Measurements from ENCODE around the gene YES1.

The YES1 gene

DNA sequence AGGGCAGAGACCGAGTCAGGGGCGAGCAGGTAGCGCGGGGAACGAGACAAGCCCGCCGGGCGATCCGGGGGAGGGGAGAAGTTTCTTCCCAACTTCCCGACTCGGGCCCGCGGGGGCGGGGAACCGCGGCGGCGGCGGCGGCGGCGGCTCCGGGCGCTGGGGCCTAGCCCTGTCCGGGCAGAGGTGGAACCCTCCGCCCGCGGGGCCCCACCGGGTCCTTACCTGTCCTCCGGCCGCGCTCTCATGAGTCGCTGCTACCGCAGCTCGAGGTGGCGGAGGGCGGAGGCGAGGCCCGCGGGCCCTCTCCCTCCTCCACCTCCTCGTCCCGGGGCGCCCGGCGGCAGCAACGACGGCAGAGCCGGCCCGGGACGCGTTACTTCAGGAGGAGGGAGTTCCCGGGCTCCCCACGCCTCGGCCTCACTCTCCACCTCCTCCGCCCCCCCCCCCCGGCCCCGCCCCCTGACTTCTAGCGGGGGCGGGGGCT, at the start of gene YES1:
TSS of gene YES1 (minus strand) at position 351 of the 484 bp plus-strand sequence. CDS start 55,415 bp downstream, outside the sequence.
- DNase-seq (ENCODE audit: low spot score): no peak

DNA sequence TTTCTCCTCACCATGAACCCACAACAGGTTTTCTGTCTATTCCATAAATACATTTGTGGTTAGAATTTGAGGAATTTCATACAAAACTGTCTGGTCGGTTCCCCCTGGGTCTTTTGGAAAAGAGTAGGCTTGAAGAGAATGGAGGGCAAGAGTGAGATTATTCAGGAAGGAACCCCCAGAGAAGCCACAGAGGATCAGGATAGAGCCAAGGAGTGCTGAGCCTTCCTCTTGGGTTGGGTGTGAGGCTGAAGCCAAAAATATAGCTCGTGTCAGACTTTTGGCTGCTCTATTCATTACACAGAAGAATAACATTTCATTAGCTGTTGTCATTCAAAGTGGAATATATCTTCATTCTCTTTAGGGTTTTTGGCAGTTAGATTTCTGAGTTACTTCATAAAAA, 45.9 kb upstream of the YES1 start:
- no peak for DNase-seq (ENCODE audit: low spot score)

DNA sequence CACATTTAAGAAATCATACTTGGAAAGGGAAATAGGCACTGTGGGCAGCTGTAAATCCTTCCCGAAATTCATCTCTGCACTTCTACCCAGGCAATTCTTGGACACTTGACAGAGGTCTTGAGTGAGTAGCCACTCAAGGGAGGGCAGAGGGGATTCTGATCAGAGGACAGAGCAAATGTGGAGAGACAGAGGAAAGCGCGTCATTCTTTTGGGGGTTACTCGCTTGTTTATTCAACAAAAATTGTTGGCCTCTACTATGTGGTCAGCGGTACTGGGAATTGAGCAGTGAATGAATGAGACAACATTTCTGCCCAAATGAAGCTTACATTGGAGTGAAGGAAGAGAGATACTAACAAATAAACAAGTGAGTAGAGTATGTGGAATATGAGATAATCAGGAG, 41.4 kb upstream of the YES1 start:
- DNase-seq (ENCODE audit: low spot score): no peak

DNA sequence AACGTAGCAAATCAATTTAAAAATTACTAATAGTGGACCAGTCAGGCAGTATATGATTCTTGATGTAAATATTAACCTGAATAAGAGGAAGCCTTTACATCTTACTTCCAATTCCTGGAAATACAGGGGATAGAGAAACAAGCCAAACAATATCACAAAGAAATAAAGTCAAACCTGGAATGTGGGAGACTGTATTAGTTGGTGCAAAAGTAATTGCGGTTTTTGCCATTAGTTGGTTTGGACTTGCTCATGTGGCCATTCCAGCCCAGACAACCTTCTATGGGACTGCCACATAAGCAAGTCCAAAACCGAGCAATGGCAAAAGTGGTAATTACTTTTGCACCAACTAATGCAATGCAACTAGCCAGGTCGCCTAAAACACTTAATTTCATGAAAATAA, 38.9 kb upstream of the YES1 start:
- no peak for DNase-seq (ENCODE audit: low spot score)

DNA sequence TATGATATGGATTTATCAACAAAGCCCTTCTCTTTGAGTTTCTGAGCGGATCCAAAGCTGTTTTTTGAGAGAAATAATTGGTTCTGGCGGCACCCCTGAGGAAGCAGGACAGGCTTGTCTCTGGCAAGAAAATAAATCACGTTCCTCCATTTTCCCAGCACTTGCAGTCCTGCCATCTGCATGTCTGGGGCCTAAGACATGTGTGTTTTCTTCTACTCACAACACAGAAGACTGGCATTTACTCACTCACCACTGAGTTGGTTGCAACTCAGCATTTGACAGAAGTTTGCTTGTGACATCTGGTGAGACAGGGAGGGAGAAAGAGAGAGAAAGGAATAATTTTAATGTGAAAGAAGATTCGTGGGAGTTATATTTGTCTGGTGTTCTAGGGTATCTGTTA, 37.0 kb upstream of the YES1 start:
- no peak for DNase-seq (ENCODE audit: low spot score)

DNA sequence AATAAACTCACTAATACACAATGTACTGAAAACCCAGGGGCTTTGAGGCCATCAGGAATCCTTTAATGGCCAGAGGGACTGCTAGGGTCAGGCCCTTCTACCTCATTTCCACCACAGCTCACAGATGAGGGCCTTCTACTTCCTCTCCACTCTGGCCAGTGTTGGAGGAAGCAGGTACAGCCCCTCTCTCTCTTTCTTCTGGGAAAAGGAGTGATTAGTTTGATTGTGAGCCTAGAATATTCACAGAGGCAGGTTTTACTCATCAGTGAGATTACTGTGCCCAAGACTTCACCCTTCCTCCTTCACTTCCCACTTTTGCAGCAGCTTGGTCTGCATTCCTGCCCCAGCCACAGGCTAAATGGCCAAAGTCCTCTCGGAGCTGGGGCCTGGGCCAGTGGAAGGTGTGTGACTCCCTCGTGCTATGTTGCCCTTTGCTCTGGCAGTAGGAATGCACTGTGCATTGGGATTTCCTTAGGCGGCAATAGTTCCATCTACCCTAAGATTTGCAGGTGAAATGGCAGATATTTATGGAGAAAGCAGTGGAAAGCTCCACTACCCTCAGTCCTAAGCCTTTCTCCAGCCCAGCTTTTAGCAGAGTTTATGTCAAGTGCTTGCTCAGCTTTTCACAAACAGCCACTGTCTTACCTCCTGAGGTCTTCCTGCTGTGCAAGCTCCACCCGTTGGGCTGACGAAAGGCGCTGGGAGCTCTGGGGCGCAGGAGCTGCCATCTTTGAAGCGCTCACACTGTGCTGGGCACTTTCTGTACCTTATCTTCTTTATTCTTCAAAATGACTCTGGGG, 36.2 kb upstream of the YES1 start:
- DNase-seq (ENCODE audit: low spot score): peak; percentile 49

DNA sequence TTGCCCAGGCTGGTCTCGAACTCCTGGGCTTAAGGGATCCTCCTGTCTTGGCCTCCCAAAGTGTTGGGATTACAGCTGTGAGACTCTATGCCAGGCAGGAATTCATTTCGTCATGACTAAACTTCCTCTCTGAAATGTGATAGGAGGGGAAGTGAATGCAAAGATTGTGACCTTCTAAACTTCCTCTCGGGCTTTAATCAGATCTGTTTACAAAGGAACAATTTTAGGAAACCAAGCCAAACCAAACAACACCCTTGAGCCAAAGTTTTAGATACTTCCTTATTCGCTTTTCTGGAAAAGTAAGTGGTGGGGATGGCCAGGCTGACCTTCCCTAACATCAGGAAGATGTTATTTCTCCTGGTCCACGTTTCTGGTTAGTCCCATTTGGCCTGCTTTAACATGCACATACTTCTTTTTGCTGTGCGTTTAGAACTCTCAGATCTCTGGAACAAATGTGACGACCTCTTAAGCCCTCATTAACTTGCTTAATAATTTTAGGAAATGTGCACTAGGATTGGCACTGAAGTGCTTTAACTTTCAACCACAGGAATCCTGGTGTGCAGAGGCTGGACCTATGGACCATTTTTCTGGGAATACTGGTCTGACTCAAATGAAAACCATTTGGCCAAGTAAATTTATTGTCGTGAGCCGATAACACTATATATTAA, 33.2 kb upstream of the YES1 start:
- DNase-seq (ENCODE audit: low spot score): peak; percentile 41

DNA sequence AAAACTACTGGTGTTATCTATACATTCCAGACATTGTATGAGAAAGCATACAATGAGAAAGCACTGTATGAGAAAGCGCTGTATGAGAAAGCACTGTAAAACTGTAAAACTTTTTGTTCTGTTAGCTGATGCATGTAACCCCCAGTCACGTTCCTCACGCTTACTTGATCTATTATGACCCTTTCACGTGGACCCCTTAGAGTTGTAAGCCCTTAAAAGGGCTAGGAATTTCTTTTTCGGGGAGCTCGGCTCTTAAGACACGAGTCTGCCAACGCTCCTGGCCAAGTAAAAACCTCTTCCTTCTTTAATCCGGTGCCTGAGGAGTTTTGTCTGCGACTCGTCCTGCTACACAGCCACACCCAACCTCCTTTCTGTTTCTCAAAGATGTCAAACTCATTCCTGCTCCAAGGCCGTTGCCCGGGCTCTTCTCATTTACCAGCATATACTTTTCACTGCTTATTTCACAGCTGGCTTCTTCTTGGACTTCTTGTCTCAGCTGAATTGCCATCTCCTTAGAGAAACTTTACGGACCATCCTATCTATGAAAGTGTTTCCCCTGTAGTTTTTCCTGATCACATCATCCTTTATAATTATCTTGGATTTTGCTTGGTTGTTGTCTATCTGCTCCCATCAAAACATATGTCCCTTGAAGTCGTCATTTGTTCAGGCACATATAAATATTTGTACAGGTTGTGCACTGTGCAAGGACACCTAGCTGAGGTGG, 29.8 kb upstream of the YES1 start:
- no peak for DNase-seq (ENCODE audit: low spot score)

DNA sequence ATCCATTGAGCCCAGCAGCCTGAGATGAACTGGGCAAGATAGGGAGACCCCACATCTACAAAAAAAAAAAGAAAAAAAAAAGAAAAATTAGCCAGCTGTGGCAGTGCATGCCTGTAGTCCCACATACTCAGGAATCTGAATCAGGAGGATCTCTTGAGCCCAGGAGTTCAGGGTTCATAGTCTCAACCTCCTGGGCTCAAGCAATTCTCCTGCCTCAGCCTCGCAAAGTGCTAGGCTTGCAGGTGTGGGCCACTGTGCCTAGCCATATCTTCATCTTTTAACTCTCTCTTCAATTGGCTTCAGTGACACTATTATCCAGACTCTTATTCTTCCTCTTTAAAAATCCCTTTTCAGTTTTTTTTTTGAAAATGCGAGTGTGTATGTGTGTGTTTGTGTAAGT, 28.5 kb upstream of the YES1 start:
- no peak for DNase-seq (ENCODE audit: low spot score)

DNA sequence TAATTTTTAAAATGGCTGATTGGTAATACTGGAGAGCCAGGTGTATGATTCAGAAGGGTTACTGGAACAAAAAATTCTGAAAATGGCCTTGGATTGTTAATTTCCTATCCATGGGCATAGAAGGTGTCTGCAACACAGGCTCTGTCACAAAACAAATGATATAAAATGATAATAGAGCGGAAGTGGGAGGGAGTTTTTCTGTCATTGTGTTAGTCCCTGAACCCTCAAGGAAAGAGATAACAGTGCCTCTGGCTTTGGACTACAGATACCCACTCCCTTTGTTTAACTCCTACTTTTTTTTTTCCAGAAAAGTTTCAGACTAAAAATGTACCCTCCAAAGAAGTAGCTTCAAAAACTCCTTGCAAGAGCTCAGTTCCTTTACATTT, 28.0 kb upstream of the YES1 start:
- no peak for DNase-seq (ENCODE audit: low spot score)

DNA sequence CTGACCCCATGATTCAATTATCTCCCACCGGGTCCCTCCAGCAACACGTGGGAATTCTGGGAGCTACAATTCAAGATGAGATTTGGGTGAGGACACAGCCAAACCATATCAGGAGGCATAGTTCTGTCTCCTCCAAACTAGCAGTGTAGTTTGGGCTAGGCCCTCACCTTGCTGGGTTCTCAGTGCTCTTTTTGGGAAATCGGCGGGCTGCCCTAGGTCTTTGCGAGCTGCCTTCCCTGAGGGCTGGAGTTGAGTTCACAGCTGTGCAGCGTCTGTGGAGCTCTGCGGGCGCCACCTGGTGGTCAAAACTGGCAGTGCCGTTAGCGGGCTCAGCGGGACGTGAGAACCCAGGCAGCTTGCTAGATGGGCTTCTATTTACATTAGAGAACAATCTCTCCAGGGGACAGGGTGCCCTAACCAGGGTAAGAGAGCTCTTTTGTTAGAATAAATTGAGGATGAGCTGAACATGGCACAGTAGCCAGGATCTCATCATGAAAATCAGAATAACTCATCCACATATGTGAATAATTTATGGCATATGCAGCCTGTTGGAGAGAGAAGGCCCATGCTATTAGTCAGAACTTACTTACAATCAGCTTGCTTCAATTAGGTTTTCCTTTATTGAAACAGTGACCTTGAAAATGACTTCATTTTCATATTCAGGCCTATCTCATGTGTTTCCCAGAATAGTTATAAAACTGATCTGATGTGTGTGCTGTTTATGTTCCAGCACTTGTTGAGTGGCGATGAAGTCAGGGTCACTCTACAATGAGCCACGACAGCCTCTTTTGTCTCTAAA, 27.4 kb upstream of the YES1 start:
- peak; percentile 75 for DNase-seq (ENCODE audit: low spot score)

DNA sequence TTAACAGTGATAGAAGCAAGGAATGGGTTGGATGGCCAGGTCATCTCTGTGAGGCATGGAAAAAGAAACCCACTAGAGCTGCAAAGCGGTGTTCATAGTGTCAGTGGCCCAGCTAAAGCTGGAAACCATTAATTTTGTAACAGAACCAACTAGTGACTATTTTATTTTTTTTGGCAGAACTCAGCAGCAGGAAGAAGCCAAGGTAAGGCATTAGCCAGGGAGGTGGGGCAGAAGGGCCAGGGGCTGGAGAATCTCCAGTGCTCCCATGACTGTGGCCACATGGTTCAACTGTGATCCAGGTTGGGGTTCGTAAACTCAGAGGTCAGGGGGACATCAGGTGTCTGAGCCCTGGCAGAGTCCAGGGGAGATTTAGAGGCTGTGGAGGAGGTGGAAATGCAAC, 25.9 kb upstream of the YES1 start:
- DNase-seq (ENCODE audit: low spot score): no peak

DNA sequence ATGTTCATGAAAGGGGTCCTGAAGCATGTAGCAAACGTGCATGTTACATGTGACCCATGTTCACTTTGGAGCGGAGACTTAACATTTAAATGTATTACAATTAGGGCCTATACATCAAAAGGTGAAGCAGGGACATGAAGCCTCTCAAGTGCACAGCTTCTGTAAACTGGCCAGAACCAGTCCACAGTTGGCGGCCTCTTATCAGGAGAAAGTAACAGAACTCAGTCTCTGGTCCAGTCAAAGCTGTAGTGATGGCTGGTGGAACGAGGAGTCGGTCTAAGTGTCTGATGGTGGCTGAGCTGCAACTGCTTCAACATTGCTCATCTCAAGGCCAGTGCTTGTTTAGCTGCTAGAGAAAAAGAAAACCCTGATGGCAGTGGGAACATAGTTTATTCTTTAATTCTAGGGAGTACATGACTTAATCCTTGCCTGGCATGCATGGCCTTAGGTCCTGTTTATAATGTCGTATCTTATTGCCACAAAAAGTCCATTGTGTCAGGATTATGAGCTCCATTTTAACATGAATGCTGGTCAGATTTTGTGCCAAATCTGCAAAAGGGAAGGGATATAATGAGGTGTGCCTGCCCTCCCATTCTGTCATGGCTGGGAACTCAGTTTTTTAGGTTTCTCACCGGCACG, 22.2 kb upstream of the YES1 start:
- no peak for DNase-seq (ENCODE audit: low spot score)

DNA sequence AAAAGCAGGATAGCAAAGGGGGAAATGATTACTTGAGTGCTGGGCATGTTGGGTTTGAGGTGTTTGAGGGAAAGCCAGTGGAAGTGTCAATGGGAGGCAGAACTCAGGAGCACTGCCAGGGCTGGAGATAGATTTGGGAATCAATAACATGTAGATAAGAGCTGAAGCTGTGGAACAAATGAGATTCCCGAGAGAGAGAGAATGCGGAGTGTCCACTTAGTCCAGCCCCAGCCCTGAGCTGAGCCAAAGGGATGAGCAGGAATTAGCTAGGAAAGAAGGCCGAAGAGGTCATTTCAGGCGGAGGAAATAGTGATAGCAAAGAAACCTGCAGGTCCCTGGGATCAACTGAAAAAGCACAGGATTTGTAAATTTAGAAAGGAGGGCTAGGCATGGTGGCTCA, 21.2 kb upstream of the YES1 start:
- DNase-seq (ENCODE audit: low spot score): no peak

DNA sequence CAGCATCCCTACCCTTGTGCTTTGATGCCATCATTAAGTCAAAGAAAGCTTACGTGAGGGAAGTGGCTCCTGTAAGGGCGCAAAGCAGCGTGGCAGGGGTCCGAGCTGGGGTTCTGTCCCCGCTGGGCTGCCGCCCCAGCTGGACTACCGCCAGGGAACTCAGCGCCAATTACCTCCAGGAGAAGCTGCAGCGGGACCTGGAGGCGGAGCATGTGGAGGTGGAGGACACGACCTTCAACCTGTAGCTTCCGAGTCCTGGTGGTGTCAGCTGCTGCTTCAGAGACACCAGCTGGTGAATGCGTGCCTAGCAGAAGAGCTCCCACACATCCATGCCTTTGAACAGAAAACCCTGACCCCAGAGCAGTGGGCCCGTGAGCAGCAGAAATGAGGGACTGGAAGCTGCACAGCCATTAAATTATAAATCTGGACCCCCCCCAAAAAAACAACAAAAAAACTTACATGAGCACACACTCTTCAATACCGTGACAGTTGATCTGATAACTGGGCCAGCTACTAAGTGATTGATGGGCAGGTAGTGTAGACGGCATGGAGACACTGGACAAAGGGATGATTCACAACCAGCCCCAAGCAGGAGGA, 20.1 kb upstream of the YES1 start:
- DNase-seq (ENCODE audit: low spot score): peak; percentile 71

DNA sequence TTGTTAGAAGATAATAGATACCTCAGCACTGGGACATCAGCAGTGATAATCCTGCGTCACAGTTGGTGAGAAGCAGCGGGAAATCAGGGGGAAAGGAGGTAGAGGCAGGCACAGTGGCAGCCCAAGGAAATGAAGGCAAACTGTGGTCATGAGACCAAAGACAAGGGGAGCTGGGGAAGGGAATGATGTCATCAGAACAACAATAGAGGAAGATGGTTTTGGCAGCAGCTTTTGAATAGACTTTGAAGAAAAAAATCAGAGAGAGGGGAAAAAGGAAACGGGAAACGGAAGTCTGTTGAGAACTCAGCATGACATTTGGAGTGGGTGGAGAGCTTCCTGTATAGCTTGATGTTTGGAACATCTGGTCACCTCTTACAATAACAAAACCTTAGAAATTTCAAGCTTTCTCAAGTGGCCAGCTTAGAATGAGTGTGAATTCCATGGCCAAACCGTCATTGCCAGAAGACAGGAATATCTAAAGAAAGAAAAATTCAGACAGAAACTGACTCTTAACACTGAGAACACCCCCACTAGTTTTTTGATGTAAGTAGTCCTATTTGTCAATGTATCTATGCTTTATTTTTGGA, 18.4 kb upstream of the YES1 start:
- no peak for DNase-seq (ENCODE audit: low spot score)

DNA sequence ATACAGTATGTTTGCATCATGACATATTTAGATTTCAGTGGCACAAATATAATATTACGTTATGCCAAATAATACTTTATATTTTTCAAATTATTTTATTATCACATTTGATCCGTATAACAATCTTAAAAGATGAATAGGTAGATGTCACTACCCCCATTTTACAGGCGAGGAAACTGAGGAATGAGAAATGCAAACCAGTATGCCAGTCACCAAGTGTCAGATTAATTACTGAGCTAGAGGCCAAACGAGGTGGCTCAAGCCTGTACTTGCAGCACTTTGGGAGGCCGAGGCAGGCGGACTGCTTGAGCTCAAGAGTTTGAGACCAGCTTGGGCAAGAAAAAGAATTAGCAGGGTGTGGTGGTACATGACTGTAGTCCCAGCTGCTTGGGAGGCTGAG, 17.4 kb upstream of the YES1 start:
- DNase-seq (ENCODE audit: low spot score): no peak

DNA sequence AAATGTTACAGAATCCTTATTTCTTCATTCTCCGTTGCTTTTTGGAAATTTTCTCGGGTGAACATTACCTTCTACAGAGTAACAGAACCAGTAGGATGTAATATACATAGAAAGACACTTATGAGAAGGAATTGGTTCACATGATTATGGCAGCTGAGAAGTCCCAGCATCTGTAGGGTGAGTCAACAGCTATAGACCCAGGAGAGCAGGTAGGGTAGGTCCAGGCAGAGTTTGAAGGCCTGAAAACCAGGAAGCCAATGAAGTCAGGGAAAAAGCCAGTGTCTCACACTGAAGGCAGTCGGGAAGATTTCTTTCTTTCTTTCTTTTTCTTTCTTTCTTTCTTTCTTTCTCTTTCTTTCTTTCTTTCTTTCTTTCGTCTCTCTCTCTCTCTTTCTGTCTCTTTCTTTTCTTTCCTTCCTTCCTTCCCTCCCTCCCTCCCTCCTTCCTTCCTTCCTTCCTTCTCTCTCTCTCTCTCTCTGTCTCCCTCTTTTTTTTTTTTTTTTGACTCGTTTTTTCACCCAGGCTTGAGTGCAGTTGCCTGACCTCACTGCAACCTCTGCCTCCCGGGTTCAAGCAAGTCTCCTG, 15.1 kb upstream of the YES1 start:
- DNase-seq (ENCODE audit: low spot score): no peak

DNA sequence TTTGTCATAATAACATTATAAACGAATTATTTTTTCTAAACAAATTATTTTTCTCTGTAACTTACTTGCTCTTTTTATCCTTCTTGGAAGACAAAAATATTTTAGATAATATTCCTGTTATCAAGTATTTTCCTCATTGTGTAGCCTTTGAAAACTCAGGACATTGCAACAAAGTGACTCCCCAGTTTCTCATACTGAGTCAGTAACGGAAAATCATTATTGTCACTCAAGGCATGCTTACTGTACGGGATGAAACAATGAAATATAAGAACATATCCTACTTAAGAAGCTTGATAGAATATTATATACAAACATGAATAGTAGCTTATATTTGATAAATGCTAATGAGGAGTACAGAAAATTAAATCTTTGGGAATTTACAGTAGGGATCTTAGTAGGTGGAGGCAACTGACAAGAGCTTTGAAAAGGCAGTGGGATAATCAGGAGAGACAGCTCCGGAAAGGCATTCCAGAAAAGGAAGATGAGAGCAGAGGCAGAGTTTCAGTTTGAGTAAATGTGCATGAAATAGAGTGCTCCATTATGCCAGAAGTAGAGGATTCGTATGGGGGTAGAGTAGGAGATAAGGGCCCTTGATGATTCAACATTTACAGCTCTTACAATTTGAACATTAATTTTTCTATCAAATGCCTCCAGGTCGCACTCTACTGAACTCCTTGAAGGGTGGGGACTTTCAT, 14.0 kb upstream of the YES1 start:
- no peak for DNase-seq (ENCODE audit: low spot score)

DNA sequence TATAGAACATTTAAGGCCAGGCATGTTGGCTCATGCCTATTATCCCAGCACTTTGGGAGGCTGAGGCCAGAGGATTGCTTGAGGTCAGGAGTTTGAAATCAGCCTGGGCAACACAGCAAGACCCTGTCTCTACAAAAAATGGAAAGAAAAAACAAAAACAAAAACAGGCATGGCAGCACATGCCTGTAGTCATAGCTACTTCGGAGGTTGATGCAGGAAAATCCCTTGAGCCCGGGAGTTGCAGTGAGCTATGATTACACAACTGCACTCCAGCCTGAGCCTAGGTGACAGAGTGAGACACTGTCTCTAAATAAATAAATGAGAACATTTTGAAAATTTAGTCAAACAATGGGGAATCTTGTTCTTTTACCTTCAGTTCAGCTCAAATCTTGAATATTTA, 12.1 kb upstream of the YES1 start:
- DNase-seq (ENCODE audit: low spot score): no peak

All from LoVo (cell line).